Left ventricle myocardium inferior (tissue), 1 donor: ENCODE measurements around the gene ANXA10. TPM values are rescaled to one million over a fixed set of nuclear protein-coding genes. Genes with fewer than 3 reads are reported as not detected.

ENCODE experiments used
- DNase-seq: peaks from one replicate; pipeline ENCODE4 v3.0.0-alpha.2; 2020
- H3K27ac ChIP-seq: fragments of 200-600 bp; replicated peaks from 2 replicates; pipeline ENCODE4 v1.8.0; 2021
- H3K27me3 ChIP-seq: fragments of 200-600 bp; 2 replicates; pipeline ENCODE4 v1.8.0; 2021; ENCODE audit warnings: low read depth
- H3K36me3 ChIP-seq: fragments of 200-600 bp; 2 replicates; pipeline ENCODE4 v1.8.0; 2021
- H3K4me1 ChIP-seq: fragments of 200-600 bp; 2 replicates; pipeline ENCODE4 v1.8.0; 2021
- H3K4me3 ChIP-seq: fragments of 200-600 bp; 2 replicates; pipeline ENCODE4 v1.8.0; 2021; ENCODE audit warnings: mild to moderate bottlenecking, moderate library complexity
- H3K9me3 ChIP-seq: fragments of 200-600 bp; replicated peaks from 2 replicates; pipeline ENCODE4 v1.8.0; 2021
- intact Hi-C: fragments of 100-400 bp; cut with micrococcal nuclease; formaldehyde crosslinking; loops from one replicate; pipeline ENCODE4 v1.11.0; 2022
- total RNA-seq: library from RNA; stranded (reverse); fragmentation: NEBNext Ultra II Directional; extraction: Animal tissue kit (Norgen Biotek cat#: 25700); gene quantifications from one replicate; pipeline ENCODE4 v1.2.1, GENCODE V29; 2021
- TF ChIP-seq, protein P1 (sequence below): fragments of 200-600 bp; IDR thresholded peaks from 2 replicates; pipeline ENCODE4 v1.8.0; 2021; ENCODE audit warnings: antibody characterized with exemption, mild to moderate bottlenecking, borderline replicate concordance
- donor health status: DM: no; HTN: yes; CAD: no; lungs with severe emphysema.

ANXA10 gene
- total RNA-seq, 1 donor from 2014 or later = not detected

DNA sequence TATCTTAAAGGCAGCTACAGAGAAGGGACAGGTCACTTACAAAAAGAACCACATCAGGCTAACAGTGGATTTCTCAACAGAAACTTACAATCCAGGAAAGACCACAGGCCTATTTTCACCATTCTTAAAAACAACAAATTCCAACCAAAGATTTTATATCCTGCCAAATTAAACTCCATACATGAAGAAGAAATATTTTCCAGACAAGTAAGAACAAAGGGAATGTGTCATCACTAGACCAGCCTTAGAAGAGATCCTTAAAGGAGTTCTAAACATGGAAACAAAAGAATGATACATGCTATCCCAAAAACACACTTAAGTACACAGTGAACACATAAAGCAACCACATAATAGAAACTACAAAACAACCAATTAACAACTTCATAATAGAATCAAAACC is 105.6 kb downstream of the ANXA10 start:
- no peaks in the 10 kb centered on the region for H3K36me3 ChIP-seq
- no peaks in the 10 kb centered on the region for H3K27me3 ChIP-seq
- H3K9me3 ChIP-seq = peaks cover 21% of the 10 kb centered on the region
- TF ChIP-seq, protein P1, sequence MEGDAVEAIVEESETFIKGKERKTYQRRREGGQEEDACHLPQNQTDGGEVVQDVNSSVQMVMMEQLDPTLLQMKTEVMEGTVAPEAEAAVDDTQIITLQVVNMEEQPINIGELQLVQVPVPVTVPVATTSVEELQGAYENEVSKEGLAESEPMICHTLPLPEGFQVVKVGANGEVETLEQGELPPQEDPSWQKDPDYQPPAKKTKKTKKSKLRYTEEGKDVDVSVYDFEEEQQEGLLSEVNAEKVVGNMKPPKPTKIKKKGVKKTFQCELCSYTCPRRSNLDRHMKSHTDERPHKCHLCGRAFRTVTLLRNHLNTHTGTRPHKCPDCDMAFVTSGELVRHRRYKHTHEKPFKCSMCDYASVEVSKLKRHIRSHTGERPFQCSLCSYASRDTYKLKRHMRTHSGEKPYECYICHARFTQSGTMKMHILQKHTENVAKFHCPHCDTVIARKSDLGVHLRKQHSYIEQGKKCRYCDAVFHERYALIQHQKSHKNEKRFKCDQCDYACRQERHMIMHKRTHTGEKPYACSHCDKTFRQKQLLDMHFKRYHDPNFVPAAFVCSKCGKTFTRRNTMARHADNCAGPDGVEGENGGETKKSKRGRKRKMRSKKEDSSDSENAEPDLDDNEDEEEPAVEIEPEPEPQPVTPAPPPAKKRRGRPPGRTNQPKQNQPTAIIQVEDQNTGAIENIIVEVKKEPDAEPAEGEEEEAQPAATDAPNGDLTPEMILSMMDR = no peak
- no peak for DNase-seq
- no peak overlapping the region for H3K27ac ChIP-seq
- H3K4me1 ChIP-seq = no peaks in the 10 kb centered on the region
- intact Hi-C loops = no loop called here
- no peak overlapping the region for H3K4me3 ChIP-seq

DNA sequence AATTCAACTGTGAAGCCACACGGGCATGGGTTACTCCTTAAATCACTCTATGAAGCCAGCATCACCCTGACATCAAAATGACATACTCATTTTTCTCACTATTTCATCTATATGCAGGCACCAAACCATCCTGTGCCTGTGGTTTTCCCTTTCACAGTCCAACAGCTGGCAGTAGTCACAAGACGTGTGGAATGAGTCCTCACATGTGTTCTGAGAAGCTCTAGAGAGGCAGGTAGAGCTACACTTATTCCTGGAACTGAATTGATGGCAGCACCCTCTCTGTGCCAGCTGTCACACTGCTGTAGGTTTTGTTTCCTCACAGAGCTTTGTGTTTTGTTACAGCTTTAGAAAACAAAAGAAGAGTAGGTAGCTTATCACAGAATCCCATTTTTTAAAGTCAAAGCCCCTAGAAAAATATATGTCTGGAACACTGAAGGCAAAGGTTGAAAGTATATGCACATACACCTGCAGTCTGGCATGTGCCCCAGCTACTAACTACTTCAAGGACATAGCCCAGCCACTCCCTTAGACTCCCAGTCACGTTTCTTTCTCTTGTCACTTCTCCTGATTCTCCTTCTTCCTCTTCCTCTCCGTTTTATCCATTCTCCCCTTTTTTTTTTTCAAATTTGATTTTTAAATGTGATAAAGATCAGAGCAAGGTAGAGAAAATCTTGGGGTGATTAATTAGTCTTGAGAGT is 107.1 kb downstream of the ANXA10 start:
- no peaks in the 10 kb centered on the region for H3K4me1 ChIP-seq
- peaks cover 36% of the 10 kb centered on the region for H3K9me3 ChIP-seq
- no peak for DNase-seq
- H3K27me3 ChIP-seq = no peaks in the 10 kb centered on the region
- no peak overlapping the region for H3K27ac ChIP-seq
- H3K4me3 ChIP-seq = no peak overlapping the region
- peaks cover 9% of the 10 kb centered on the region for H3K36me3 ChIP-seq
- intact Hi-C loops = no loop called here
- TF ChIP-seq, protein P1 = no peak

DNA sequence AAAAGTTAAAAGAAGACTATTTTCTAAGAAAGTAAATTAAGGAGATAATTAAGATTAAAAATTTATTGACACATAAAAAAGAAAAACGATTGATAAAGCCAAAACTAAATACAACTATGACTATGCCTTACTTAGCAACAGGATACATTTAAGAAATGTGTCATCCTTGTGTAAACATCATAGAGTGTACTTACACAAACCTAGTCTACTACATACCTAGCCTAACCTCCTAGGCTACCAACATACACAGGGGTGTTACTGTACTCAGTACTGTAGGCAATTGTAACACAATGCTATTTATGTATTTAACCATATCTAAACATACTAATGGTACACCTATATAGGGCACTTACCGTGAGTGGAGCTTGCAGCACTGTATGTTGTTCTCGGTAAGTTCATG is 108.3 kb downstream of the ANXA10 start:
- Histone ChIP-seq H3K4me3 (no peak overlapping the region), H3K4me1 (no peaks in the 10 kb centered on the region), H3K27me3 (no peaks in the 10 kb centered on the region), H3K9me3 (peaks cover 42% of the 10 kb centered on the region), H3K27ac (no peak overlapping the region), H3K36me3 (peaks cover 9% of the 10 kb centered on the region)
- DNase-seq = no peak
- intact Hi-C loops = no loop called here
- TF ChIP-seq, protein P1 = no peak

DNA sequence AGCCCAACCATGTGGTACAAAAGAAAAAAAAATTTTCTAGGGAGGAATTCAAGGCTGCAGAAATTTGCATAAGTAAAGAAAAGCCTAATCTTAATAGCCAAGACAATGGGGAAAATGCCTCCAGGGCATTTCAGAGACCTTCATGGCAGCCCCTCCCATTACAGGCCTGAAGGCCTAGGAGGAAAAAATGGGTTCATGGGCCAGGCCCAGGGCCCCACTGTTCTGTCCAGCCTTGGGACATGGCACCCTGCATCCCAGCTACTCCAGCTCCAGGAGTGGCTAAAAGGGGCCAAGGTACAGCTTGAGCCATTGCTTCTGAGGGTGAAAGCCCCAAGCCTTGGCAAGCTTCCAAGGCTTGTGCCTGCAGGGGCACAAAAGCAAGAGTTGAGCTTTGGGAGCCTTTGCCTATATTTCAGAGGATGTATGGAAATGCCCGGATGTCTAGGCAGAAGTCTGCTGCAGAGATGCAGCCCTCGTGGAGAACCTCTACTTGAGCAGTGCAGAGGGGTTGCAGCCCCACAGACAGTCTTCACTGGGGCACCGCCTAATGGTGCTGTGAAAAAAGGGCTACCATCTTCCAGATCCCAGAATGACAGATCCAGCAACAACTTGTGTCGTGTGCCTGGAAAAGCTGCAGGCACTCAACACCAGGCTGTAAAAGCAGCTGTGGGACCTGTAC is 111.0 kb downstream of the ANXA10 start:
- no peak overlapping the region for H3K4me3 ChIP-seq
- intact Hi-C loops = no loop called here
- DNase-seq = no peak
- TF ChIP-seq, protein P1 = no peak
- H3K27me3 ChIP-seq = no peaks in the 10 kb centered on the region
- H3K9me3 ChIP-seq = peaks cover 32% of the 10 kb centered on the region
- peaks cover 9% of the 10 kb centered on the region for H3K36me3 ChIP-seq
- no peak overlapping the region for H3K27ac ChIP-seq
- no peaks in the 10 kb centered on the region for H3K4me1 ChIP-seq

DNA sequence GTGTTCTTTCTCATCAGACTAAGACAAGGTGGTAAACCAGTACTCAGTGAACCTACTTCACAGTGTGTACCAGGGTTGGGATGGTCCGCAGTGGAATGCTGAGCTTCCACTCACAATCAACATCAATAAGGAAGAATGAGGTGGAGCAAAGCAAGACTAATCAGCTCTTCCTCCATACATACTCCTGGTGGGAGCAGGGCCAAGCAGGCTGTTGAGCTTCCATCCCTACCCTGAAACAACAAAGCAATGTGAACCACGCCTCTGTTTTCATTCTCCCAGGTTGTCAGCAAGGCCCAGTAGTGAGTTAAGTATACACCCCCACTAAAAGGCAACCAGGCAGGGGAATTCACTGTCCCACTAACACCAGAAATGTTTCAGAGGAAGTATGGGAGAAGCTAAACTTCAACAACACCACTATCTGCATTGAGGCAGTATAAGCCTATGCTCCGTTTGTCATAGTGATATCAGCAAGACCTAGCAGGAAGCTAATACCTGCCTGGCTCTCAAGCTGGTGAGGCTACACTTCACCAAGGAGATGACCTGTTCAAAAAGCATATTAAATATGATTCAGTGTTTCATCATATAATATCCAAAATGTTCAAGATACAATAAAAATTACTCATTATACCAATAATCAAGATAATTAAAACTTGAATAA is 116.7 kb downstream of the ANXA10 start:
- Histone ChIP-seq H3K4me3 (no peak overlapping the region), H3K4me1 (no peaks in the 10 kb centered on the region), H3K27me3 (no peaks in the 10 kb centered on the region), H3K27ac (no peak overlapping the region), H3K36me3 (peaks cover 5% of the 10 kb centered on the region), H3K9me3 (peaks cover 19% of the 10 kb centered on the region)
- intact Hi-C loops = no loop called here
- DNase-seq = no peak
- TF ChIP-seq, protein P1 = no peak
